ENCODE data around the gene GRIK5.

- TF ChIP-seq CTCF (conservative IDR thresholded peaks at IDR 0.05 in 1 of 2, IDR thresholded peaks at IDR 0.05 in 1 of 2; ENCODE audit: extremely low read depth in 1 of 2, insufficient read depth in 1 of 2, low read depth in 1 of 2, low read length in 2 of 2) = no peak
- TF ChIP-seq EZH2 (IDR thresholded peaks at IDR 0.05; ENCODE audit: borderline replicate concordance, low read length) = no peak
Observed at GRCh38 chr19:42065051-42065450, 5.0 kb downstream of the GRIK5 start.
